HG02970 (cell line): ENCODE data around the gene NEGR1.

Source experiments
- ATAC-seq: cut with Tn5 transposase; IDR thresholded peaks from one replicate; pipeline ENCODE4 v1.9.1; 2021; ENCODE audit warnings: mild to moderate bottlenecking, moderate library complexity, moderate number of reproducible peaks; ENCODE audit not compliant: unreplicated experiment, low FRiP score

The NEGR1 gene

DNA sequence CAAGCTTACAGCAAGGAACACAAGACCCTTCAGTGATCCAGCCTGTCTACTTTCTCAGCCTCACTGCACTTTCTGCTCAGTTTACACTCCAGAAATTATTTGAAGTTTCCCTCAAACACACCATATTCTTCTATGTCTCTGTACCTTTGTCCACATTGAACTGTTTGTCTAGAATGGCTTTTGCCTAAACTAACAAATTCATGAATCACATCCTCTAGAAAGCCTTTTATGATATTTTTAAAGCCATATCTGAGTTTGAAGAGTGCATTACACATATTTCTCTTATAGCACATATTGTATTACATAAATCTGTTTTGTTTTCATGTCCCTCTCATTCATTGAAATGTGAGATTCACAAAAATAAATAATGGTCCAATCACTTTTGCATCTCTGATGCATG is 755.5 kb downstream of the NEGR1 start:
- ATAC-seq = no peak

DNA sequence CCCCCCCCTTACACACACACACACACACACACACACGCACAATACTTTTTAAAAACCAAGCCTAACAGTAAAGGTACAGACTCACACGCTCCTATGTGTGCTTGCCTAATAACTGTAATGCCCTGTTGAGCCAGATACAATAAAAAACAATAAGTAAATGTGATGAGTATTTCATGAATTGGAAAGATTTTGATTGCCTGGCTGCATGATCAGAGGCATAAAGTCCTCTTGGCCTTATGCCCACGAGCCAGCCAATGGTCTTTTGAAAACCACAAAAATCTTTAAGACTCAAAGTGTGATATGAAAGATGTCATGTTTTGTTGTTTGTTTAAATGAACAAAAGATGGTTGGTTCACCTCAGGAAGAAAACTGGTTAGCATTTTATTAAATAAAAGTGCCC is 759.6 kb downstream of the NEGR1 start:
- no peak for ATAC-seq

DNA sequence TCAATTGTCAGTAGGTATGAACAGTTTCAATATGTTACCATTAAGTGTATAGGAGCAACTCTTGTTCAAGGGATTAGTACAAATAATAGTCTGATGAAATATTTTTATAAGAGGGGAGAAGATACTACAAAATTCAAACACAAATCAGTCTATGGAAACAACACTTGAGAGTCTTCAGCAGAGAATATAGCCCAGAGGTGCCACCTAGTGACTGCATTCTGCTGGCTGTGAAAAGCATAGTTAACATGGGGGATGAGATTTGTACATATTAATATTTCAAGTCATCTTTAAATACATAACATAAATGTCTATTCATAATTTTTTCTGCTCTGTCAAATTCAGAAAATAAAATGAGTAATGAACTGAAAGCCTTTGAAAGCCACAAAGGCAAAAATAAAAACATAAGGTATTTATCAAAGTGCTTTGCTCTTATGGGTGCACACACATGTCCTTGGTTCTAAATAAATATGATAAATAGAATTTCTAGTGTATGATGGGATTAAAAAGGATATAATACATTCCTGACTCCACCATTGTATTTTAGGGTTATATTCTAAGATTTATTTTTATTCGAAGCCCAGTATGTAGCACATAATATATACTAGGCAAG is 760.6 kb downstream of the NEGR1 start:
- ATAC-seq = no peak

DNA sequence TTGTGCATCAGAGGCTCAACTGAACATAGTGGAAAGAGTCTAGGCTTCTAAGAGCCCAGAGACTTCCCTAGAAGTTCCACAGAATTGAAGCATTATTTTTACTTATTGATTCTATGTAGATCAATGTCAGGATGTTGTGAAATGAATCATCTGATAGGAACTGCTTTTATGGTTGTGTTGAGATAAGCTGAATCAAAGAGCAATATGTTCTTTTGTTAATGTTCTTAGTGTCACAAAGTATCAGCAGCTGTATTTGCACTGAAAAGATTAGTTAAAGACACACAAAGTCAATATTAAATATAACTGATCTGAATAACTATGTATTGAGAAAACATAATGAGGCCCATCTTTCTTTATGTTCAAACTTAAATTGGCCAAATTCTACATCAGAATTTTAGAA is 770.8 kb downstream of the NEGR1 start:
- no peak for ATAC-seq

DNA sequence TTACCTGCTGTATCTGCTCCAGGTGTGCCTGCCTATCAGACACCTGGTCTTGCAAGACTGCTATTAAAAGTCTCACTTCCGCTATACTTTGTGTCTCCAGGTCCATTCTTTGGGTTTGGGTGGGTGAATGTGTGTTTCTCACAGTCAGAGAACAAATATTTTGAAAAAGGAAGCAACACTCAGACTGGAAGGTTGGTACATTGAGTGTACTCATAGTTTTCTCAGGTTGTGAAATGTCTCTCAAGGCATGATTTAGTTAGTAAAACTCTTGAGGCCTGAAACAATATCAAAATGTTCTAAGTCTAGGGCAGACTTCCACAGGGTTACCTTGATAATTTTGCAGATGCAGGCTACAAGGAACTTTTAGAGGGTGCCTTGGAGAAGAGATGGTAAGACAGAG is 771.6 kb downstream of the NEGR1 start:
- no peak for ATAC-seq

DNA sequence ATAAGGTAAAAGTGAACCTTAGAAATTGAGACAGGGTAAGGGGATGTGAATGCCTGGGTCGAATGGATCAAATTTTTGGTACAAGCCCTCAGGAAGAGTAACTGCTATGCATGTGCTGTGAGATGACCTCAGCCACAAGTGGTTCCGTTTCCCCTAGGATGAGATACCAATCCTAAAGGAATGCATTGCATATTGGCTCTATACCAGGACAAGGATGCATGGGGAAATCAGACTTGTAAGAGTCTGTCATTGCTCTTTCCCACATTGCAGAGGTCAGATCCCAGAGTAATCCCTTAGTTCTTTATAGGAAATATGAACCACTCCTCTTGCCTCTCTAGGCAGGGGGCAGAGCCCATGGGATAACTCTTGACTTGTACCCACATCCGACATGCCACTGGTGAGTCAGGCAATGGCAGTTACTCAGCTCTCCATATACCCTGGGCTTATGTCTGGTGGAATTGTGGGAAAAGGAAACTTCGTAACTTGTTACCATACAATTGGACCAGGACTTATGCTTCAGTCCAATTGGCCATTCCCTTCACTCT is 773.2 kb downstream of the NEGR1 start:
- no peak for ATAC-seq

DNA sequence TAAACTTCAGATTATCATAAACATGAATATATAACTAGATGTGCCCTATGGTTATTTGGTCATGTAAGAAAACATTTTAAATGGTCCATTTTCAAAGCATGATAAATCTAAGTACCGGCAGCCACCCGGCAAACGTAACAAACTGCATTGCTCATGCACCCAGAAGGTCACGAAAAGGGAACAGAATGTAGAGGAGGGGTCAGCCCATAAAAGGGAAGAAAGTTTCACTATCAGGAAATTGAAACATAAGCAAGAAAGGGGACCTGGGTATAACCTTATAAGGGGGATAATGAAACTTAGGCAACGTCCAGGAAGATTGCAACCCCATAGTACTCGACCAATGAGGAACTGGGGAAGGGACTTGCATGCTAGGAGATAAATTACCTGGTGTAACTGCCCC is 780.3 kb downstream of the NEGR1 start:
- ATAC-seq = no peak

DNA sequence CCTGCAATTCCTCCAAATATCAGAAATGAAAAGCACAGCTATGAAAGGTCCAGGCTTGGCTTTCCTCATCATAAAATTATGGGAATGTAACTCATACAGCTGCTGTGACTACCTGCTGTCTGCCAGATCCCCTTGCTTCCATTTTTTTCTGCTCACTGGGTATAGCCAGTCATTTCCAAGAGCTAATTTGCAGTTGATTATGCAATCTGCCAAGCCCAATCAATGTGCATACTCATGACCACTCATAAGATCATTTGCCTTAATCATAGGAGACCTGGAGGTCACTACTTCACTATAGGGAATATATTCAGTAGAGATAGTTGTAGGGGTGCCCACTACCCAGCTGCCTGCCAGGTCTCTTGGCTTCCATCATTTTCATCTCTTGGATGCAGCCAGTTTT is 783.8 kb downstream of the NEGR1 start:
- ATAC-seq = no peak

DNA sequence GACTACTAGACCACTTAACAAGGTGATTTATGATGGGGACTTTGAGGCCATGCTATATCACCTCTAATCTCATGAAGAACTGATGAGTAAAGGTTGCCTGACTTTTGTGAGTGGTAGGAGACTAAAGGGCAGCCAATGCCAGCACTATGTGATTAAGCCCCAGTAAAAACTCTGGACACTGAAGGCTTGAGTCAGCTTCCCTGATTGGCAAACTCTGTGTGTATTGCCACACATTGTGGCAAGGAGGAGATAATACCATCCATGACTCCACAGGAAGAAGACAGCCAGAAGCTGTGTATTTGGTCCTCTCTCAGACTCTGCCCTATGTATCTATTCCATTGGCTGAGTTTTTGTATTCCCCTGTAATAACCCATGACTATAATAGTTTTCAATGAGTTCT is 788.2 kb downstream of the NEGR1 start:
- ATAC-seq = no peak

DNA sequence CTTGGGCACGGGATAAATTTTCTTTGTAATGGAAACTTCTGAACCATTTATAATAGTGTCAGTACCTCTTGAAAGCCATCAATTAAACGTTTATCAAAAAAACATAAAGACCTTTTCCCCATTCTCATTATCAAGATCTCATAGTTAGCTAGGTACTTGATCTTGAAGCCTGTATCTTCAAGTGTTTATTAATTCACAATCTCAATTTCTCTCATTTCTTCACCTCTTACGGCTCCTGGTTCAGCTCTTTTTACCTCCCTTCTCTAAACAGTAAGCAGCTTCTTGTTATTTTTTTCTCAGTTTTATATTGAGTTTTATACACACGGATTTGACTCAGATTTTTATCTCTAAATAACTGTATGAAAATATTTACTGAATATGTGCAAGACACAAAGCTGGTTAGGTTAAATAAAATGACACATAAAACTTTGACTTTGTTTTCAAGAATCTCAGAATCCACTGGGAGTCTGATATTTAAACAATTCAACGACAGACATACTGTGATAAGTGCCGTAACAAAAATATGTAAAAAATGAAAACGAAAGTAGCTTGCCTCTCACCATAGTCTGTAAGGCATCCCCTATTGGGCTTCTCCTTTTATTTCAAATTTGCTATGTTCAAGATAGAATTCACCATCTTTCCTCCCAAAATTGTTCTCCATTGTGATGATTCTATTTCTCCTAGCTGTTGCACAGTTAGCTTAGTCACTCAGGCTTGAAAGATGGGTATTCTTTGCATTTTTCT is 789.9 kb downstream of the NEGR1 start:
- ATAC-seq = no peak

DNA sequence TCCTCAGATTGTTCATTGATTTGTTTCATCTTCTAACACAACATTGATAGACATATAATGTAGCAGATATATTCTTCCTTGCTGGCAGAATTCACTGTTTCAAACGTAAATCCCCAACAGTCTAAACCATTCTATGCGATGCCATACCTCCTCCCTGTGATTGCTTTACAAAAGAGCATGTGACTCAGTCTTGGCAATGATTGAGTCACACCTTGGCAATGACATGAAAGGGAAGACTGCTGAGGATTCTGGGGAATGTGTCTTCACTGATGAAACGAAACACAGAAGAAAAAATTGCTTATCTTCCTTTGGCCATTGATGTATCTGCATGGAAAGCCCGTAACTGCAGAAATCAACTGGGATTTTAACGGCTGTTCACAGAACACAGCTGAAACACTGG is 791.9 kb downstream of the NEGR1 start:
- no peak for ATAC-seq

DNA sequence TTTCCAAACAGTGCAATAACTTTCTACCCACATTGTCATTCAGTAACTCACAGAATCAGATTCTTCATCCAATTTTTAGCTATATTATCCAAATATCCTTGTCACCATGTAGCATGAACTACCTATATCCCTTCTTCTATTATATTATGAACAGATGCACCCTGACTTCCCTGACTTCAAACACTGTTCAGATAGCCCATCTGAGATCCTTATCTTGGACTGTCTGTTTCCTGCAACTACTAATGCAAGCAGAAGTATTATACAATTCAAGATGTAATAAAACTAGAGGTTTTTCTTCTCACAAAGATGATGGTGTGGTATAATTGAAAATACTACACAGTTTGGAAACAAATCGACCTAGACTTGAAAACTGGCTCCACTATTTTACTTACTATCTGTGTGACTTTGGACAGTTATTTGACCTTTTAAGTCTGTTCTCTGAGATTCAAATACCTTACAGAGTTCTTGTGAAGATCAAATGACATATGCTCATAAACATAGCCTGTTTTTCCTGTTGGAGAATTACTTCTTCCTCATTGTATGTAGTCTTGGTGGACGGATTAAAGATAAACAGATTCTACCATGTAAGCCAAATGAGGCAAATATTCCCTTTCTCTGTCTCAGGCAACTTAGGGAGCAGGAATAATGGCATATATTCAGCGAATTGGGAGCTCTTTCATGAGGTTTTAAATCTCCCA is 793.6 kb downstream of the NEGR1 start:
- no peak for ATAC-seq

DNA sequence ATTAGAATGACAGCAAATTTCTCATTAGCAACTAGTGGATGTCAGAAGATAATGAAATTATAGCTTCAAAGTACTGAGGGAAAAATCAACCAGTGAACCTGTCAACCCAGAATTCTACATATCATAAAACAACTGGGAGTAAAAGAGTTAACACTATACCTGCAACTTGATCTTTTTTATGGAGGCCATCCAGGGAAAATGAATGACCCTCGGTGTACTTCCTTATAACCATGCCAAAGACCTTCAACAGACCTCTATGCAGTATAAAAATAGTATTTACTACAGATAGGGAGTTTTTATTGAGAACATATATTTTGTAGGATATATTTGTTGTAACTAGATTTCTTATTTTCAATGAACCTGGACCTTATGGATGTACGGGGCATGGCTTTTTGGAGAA is 809.0 kb downstream of the NEGR1 start:
- ATAC-seq = no peak

DNA sequence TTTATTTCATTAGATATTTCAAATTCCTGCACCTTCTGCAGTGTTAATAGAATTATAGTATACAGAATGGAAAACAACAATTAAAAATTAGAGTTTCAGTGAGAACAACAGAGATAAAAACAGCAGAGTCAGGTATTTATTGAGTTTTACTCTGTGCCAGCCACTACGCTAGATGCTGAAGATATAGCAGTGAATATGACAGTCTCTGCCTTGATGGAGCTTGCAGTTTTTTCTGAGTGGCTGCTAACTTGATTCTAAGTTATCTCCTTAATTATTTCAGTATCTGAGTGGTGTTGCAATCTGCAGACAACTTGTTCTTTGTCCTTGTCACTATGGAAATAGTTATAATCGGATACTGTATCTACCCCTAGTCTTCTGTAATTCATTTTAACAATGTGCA is 817.2 kb downstream of the NEGR1 start:
- no peak for ATAC-seq

DNA sequence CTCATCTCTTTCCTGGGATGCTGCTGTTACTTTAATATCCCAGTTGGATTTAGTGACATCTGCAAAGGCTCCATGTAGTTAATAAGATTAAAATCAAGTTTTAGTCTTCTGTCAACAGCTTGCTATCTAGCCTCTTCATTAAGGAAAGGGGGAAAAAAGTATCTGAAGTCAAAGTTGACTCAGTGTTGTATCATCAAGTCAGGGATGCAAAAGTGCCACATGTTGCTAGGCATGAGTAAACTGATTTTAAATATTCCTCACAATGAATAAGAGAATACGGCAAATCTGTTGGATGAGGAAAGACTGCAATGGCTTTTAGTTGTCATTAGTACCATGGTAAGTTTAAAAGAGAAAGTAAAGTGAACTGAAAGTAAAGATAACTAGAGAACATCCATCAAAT is 818.3 kb downstream of the NEGR1 start:
- no peak for ATAC-seq

DNA sequence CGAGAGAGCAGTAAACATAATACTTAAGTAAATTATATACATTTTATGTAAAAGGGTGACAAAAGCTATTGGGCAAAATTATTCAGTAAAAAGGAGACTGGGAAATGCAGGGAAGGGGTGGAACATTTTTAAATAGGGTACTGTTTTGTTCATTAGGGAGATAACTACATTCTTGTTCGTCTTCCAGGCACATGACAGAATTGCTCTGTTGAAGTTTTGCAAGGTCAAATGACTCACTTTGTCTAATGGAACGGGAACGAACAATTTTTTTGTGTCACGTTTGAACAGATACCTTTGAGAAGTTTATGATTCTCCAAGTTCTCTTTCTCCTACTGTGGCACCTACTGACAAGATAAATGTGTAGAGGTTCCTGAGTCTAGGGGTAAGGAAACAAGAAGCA is 819.2 kb downstream of the NEGR1 start:
- ATAC-seq = no peak

DNA sequence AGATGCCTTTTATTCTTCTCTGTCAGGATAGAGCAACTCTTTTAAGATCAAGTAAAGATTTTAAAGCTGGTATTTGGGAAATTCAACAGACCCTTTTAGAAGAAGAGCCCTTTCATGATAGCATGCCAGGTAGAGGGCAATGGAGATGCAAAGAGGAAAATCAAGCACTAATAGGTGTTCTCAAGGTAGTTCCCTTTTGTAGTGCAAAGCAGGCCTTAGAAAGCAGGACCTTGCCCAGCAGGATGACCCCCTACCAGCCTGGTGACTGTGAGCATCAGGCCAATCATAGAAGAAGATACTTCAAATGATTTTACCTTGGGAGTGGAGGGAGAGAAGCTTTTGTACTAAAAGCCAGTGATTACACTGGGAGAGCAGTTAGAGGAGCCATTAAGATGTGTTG is 820.1 kb downstream of the NEGR1 start:
- no peak for ATAC-seq

DNA sequence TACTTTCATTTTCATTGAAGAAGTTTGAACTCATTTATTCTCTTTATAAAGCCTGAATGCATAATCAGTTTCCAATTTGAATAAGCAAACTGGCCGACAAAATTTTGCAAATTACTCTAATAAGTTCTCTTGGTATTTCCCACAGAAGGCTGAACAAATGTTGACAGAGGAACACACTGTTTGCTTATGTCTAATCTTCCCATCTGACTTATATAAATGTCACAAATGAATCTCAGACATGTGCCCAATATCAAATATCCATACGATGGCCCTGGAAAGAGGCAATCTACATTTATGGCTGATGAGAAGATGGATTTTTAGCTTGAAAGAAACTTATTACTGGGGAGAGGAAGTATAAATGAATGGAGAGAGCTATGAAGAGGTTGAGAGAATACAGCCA is 820.9 kb downstream of the NEGR1 start:
- no peak for ATAC-seq

DNA sequence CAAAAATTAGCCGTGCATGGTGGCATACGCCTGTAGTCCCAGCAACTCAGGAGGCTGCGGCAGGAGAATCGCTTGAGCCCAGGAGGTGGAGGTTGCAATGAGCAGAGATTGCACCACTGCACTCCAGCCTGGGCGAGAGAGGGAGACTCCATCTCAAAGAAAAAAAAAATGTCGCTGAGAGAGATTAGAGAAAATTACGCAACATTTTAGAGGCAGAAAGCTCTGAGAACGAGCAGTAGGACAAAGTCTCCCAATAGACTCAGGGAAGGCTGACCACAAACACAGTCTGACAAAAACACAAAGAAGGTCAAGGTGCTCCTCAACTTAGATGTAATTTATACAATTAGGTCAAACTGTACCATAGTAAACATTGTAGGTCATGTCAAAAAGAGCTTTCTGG is 833.9 kb downstream of the NEGR1 start:
- ATAC-seq = no peak

DNA sequence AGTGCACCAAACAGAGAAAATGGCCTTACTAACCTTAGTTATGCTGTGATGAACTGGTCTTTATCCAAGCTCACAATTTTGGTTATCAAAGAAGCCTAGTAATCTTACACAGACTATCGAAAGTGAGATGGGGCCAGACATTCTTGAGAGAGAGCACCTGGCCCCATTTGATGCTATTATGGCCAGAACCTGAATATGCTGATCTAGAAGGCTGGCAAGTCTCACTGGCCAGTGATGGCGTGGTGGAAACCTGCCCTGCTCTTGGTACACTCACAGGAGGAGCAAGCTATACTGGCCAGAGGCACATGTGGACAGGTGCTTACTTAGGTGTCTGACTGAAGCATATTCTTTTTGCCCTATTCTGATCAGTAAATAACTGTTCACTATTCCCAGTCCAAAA is 843.7 kb downstream of the NEGR1 start:
- no peak for ATAC-seq

DNA sequence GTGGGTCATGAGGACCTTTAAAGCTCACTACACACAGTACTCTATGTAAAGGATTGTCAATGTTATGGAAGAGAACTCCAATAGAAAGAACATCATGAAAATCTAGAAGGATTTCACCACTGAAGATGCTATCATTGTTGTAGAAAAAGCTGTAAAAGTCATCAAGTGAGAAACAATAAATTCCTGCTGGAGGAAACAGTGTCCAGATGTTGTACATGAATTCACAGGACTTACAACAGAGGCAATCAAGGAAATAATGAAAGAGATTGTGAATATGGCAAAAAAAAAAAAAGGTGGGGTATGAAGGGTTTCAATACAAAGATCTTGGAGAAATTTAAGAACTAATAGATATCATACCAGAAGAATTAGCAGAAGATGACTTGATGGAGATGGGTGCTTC is 846.4 kb downstream of the NEGR1 start:
- no peak for ATAC-seq

DNA sequence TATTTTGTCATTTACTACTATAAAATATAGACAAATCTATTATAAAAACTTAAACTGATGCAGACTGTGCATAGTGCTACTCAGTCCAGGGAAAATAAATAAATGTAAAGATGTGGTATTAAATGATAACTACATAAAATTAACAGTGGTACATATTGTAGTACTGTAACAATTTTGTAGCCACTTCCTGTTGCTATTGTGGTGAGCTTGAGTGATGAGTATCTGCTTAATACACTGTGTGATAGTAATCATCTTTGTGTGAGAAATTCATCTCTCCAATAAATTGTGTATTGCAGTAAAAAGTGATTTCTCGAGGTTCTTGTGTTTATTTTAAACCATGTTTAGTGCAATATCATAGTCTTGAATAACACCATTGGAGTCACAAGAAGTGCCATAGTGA is 848.1 kb downstream of the NEGR1 start:
- no peak for ATAC-seq
